SK-N-SH (cell line): Measurements from ENCODE around the gene RELT. TPM values are rescaled to one million over a fixed set of nuclear protein-coding genes. Genes with fewer than 3 reads are reported as not detected.

ENCODE experiments used
- CTCF ChIA-PET: fragments of 300-600, 350-600 bp; formaldehyde crosslinking; extraction: SDS; loops from one replicate; lab custom pipeline; 2021; lab: Yijun Ruan, JAX
- POLR2A ChIA-PET: fragments of 350-600 bp; sonication (Branson Sonifier 250); formaldehyde crosslinking; extraction: SDS; loops from one replicate; lab custom pipeline; 2020; ENCODE audit warnings: antibody characterized with exemption, inconsistent platforms; lab: Yijun Ruan, JAX
- DNase-seq: peaks from one replicate; pipeline ENCODE4 v3.0.0; 2012
- H2AFZ ChIP-seq: fragments of 200-600 bp; sonication (generic); 2 replicates; pipeline ENCODE4 v1.8.1; 2016; ENCODE audit warnings: antibody characterized with exemption, mild to moderate bottlenecking, low read depth
- H3F3A ChIP-seq: fragments of 200-600 bp; sonication (generic); replicated peaks from 2 replicates; pipeline ENCODE3; 2016; ENCODE audit warnings: antibody characterized with exemption, mild to moderate bottlenecking; ENCODE audit not compliant: insufficient read depth
- H3K27ac ChIP-seq, 2 experiments: fragments of 200-500 bp in 1 of 2; fragments of 200-600 bp in 1 of 2; sonication (Bioruptor generic) in 1 of 2; sonication (generic), shearing (Covaris generic) in 1 of 2; 2 replicates each; pipeline versions ENCODE4 v1.5.1 to v1.6.1; 2014 to 2016; ENCODE audit warnings: low read depth in 2 of 2, inconsistent platforms in 1 of 2, low read length in 1 of 2, mild to moderate bottlenecking in 1 of 2, mixed read lengths in 1 of 2
- H3K27me3 ChIP-seq: fragments of 200-600 bp; sonication (generic), shearing (Covaris generic); 2 replicates; pipeline ENCODE4 v1.6.1; 2016; ENCODE audit warnings: mixed run types; ENCODE audit not compliant: insufficient read depth
- H3K36me3 ChIP-seq, 2 experiments: fragments of 200-500 bp in 1 of 2; fragments of 200-600 bp in 1 of 2; sonication (Bioruptor generic) in 1 of 2; sonication (generic) in 1 of 2; replicated peaks in 1 of 2; 2 replicates each; pipeline versions ENCODE3 to v1.5.1; 2014 to 2016; ENCODE audit warnings: low read length in 1 of 2, mild to moderate bottlenecking in 1 of 2; ENCODE audit not compliant: insufficient read depth in 2 of 2, control insufficient read depth in 1 of 2
- H3K4me1 ChIP-seq, 2 experiments: fragments of 200-500 bp in 1 of 2; fragments of 200-600 bp in 1 of 2; sonication (Bioruptor generic) in 1 of 2; sonication (generic), shearing (Covaris generic) in 1 of 2; 2 replicates each; pipeline versions ENCODE4 v1.5.1 to v1.6.1; 2014 to 2016; ENCODE audit warnings: low read depth in 1 of 2, low read length in 1 of 2, mixed run types in 1 of 2; ENCODE audit not compliant: insufficient read depth in 2 of 2, control insufficient read depth in 1 of 2
- H3K4me2 ChIP-seq: fragments of 200-600 bp; sonication (generic), shearing (Covaris generic); 2 replicates; pipeline ENCODE4 v1.6.1; 2017; ENCODE audit warnings: mixed run types
- H3K4me3 ChIP-seq, 2 experiments: fragments of 200-500 bp in 1 of 2; fragments of 200-600 bp in 1 of 2; sonication (Bioruptor generic) in 1 of 2; sonication (generic), shearing (Covaris generic) in 1 of 2; 2 replicates each; pipeline versions ENCODE4 v1.5.1 to v1.8.1; 2014 to 2016; ENCODE audit warnings: low read depth in 2 of 2, inconsistent platforms in 1 of 2, low read length in 1 of 2, mild to moderate bottlenecking in 1 of 2, mixed read lengths in 1 of 2, moderate library complexity in 1 of 2
- H3K79me2 ChIP-seq: fragments of 200-600 bp; sonication (generic); 2 replicates; pipeline ENCODE4 v1.8.1; 2017; ENCODE audit warnings: mild to moderate bottlenecking; ENCODE audit not compliant: insufficient read depth
- H3K9ac ChIP-seq: fragments of 200-600 bp; sonication (generic); 2 replicates; pipeline ENCODE4 v1.6.1; 2017; ENCODE audit warnings: mixed run types
- H3K9me2 ChIP-seq: fragments of 200-600 bp; sonication (generic); 2 replicates; pipeline ENCODE4 v1.6.1; 2017; ENCODE audit warnings: mixed run types
- H3K9me3 ChIP-seq: fragments of 200-600 bp; sonication (generic); 2 replicates; pipeline ENCODE4 v1.6.1; 2017; ENCODE audit warnings: mixed run types, mild to moderate bottlenecking, moderate library complexity
- H4K20me1 ChIP-seq: fragments of 200-600 bp; sonication (generic); 2 replicates; pipeline ENCODE4 v1.6.1; 2017; ENCODE audit warnings: mild to moderate bottlenecking, mixed run types; ENCODE audit not compliant: insufficient read depth
- ELF1 ChIP-seq: IDR thresholded peaks from 2 replicates; pipeline ENCODE4 v1.4.0; 2012
- EP300 ChIP-seq, 2 experiments: IDR thresholded peaks; 2 replicates each; pipeline versions ENCODE4 v1.4.0 to v1.6.1; 2012; ENCODE audit warnings: borderline replicate concordance in 1 of 2, low read depth in 1 of 2, low read length in 1 of 2
- EZH2phosphoT487 ChIP-seq: fragments of 200-600 bp; sonication (generic); IDR thresholded peaks from 2 replicates; pipeline ENCODE4 v1.6.1; 2017; ENCODE audit warnings: low read depth, mixed run types, mild to moderate bottlenecking, antibody characterized with exemption, moderate library complexity, borderline replicate concordance
- FOXM1 ChIP-seq: IDR thresholded peaks from 2 replicates; pipeline ENCODE4 v1.4.0; 2012; ENCODE audit warnings: low read depth, mild to moderate bottlenecking
- MEF2A ChIP-seq: IDR thresholded peaks from 2 replicates; pipeline ENCODE4 v1.4.0; 2012; ENCODE audit warnings: low read depth, borderline replicate concordance
- MXI1 ChIP-seq: IDR thresholded peaks from 2 replicates; pipeline ENCODE4 v1.6.1; 2012; ENCODE audit warnings: mild to moderate bottlenecking, low read depth, low read length, improper control_type of control experiment
- NFIC ChIP-seq: IDR thresholded peaks from 2 replicates; pipeline ENCODE4 v1.4.0; 2012; ENCODE audit warnings: borderline replicate concordance
- POLR2AphosphoS5 ChIP-seq: IDR thresholded peaks from 2 replicates; pipeline ENCODE4 v1.6.1; 2012; ENCODE audit warnings: low read depth, low read length
- YY1 ChIP-seq: IDR thresholded peaks from 2 replicates; pipeline ENCODE4 v1.4.0; 2012; ENCODE audit warnings: low read depth, mild to moderate bottlenecking
- WGBS: methylation state at CpG from one replicate; pipeline ENCODE4 v1.1.6; 2017; ENCODE audit warnings: low lambda C conversion rate; 5-methylcytosine and 5-hydroxymethylcytosine counted together
- polyA plus RNA-seq, 3 experiments: library from polyadenylated mRNA; depleted of rRNA; stranded (reverse); fragments of >200 nt; gene quantifications; 2 replicates each; pipeline ENCODE4 v1.2.3, GENCODE V29; 2012
- TF ChIP-seq, protein P1 (sequence below): fragments of 200-600 bp; sonication (generic); IDR thresholded peaks from 2 replicates; pipeline ENCODE4 v1.6.1; 2017; ENCODE audit warnings: antibody characterized with exemption, mild to moderate bottlenecking, moderate library complexity
- TF ChIP-seq, protein P2 (sequence below): fragments of 150-350 bp; IDR thresholded peaks from 2 replicates; pipeline ENCODE4 v1.6.1; 2016; ENCODE audit warnings: mild to moderate bottlenecking, low read depth, low read length
- TF ChIP-seq, protein P3 (sequence below): IDR thresholded peaks from 2 replicates; pipeline ENCODE4 v1.6.1; 2012; ENCODE audit warnings: mild to moderate bottlenecking, low read depth, low read length, moderate library complexity
- TF ChIP-seq, protein P4 (sequence below): IDR thresholded peaks from 2 replicates; pipeline ENCODE4 v1.4.0; 2012; ENCODE audit warnings: low read depth
- TF ChIP-seq, protein P5 (sequence below): fragments of 150-350 bp; IDR thresholded peaks from 2 replicates; pipeline ENCODE4 v1.6.1; 2017; ENCODE audit warnings: antibody characterized with exemption, low read length, low read depth, borderline replicate concordance

The RELT gene
- polyA plus RNA-seq, 1 of the 3 experiments (the other 2 are of a cell fraction): 4.3 TPM

DNA sequence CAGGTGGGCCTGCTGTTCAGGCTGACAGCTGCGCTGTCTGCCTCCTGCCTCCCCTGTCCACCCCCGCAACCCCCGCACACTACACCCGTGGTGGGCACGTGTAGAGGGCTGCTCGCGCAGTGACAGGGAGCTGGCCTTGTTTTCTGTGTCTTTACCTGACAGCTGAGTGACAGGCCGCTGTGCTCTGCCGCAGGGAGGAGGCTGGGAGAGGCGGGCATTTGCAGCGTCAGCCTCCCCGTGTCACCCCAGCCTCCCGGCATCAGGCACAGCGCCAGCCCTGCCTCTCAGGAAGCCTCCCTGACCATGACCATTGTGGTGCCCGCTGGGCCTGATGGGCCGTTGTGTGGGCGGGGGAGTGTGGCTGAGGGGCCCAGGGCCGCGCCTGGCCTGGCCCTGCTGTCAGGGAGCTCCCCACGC is 32.0 kb upstream of the RELT start:
- Histone ChIP-seq H3K9ac (no peak overlapping the region), H3K9me2 (no peaks in the 10 kb centered on the region), H3K9me3 (no peaks in the 10 kb centered on the region), H4K20me1 (peaks cover 95% of the 10 kb centered on the region), H3K4me1 (peaks cover 0 to 44% of the 10 kb centered on the region in 2 experiments; a peak in 1 of 4 replicates), H3K36me3 (peaks cover 4 to 11% of the 10 kb centered on the region in 2 experiments), H3K4me2 (no peak overlapping the region), H3K79me2 (peaks cover 74% of the 10 kb centered on the region), H3F3A (no peaks in the 10 kb centered on the region), H3K27ac (no peak overlapping the region), H2AFZ (no peak overlapping the region), H3K4me3 (no peak overlapping the region), H3K27me3 (no peaks in the 10 kb centered on the region)
- 79% methylated on average over 12 of the region's 20 CpGs for WGBS
- peak; percentile 81 for DNase-seq
- ChIA-PET POLR2A (no interaction called here), CTCF (interaction anchor here (1.0 to 2.5 kb wide), 10 partner anchors 9 to 317 kb away, joined by 3 to 16 read pairs (median 4); no protein-coding TSS in a partner anchor)
- peak; percentile 72; the same call in 1 of the 2 replicates for TF ChIP-seq MXI1
- TF ChIP-seq, protein P1, sequence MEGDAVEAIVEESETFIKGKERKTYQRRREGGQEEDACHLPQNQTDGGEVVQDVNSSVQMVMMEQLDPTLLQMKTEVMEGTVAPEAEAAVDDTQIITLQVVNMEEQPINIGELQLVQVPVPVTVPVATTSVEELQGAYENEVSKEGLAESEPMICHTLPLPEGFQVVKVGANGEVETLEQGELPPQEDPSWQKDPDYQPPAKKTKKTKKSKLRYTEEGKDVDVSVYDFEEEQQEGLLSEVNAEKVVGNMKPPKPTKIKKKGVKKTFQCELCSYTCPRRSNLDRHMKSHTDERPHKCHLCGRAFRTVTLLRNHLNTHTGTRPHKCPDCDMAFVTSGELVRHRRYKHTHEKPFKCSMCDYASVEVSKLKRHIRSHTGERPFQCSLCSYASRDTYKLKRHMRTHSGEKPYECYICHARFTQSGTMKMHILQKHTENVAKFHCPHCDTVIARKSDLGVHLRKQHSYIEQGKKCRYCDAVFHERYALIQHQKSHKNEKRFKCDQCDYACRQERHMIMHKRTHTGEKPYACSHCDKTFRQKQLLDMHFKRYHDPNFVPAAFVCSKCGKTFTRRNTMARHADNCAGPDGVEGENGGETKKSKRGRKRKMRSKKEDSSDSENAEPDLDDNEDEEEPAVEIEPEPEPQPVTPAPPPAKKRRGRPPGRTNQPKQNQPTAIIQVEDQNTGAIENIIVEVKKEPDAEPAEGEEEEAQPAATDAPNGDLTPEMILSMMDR: no peak

DNA sequence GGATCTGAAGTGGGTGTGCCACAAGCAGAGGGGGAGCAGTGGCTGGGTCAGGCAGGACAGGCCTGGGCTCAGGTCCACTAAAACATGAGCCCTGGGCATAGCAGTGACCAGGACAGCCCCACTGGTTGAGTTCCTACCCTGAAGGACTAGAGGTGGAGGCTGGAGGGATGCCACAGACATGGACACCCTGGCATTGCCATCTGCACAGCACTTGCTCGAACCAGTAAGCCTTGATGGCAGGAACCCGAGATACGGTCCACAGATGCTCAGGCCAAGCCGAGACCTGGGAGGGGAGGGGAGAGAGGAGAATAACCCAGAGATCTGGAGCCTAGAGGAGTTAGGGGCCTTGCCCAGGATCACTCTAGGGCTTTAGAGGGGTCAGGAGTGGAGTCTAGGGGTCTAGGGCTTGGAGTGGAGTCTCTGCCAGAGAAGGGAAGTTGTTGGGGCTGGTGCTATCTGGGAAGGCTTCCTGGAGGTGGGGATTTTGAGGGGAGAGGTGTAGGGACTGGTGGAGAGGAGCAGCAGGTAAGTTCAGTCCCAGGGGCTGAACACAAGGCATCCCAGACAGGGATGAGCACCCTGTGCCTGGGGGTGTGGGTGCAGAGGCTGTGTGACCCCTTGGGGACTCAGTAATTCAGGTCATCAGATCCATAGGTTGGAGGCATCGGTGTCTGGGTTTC is 30.6 kb upstream of the RELT start:
- Histone ChIP-seq H3K79me2 (peaks cover 60% of the 10 kb centered on the region), H2AFZ (no peak overlapping the region), H3K4me2 (no peak overlapping the region), H3K9me2 (no peaks in the 10 kb centered on the region), H3K27me3 (no peaks in the 10 kb centered on the region), H4K20me1 (peaks cover 94% of the 10 kb centered on the region)
- POLR2A ChIA-PET: no interaction called here
- TF ChIP-seq, protein P2, sequence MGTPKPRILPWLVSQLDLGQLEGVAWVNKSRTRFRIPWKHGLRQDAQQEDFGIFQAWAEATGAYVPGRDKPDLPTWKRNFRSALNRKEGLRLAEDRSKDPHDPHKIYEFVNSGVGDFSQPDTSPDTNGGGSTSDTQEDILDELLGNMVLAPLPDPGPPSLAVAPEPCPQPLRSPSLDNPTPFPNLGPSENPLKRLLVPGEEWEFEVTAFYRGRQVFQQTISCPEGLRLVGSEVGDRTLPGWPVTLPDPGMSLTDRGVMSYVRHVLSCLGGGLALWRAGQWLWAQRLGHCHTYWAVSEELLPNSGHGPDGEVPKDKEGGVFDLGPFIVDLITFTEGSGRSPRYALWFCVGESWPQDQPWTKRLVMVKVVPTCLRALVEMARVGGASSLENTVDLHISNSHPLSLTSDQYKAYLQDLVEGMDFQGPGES: no peak
- TF ChIP-seq, protein P3, sequence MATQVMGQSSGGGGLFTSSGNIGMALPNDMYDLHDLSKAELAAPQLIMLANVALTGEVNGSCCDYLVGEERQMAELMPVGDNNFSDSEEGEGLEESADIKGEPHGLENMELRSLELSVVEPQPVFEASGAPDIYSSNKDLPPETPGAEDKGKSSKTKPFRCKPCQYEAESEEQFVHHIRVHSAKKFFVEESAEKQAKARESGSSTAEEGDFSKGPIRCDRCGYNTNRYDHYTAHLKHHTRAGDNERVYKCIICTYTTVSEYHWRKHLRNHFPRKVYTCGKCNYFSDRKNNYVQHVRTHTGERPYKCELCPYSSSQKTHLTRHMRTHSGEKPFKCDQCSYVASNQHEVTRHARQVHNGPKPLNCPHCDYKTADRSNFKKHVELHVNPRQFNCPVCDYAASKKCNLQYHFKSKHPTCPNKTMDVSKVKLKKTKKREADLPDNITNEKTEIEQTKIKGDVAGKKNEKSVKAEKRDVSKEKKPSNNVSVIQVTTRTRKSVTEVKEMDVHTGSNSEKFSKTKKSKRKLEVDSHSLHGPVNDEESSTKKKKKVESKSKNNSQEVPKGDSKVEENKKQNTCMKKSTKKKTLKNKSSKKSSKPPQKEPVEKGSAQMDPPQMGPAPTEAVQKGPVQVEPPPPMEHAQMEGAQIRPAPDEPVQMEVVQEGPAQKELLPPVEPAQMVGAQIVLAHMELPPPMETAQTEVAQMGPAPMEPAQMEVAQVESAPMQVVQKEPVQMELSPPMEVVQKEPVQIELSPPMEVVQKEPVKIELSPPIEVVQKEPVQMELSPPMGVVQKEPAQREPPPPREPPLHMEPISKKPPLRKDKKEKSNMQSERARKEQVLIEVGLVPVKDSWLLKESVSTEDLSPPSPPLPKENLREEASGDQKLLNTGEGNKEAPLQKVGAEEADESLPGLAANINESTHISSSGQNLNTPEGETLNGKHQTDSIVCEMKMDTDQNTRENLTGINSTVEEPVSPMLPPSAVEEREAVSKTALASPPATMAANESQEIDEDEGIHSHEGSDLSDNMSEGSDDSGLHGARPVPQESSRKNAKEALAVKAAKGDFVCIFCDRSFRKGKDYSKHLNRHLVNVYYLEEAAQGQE: no peak
- TF ChIP-seq EP300 (IDR thresholded peaks at IDR 0.05; ENCODE audit: borderline replicate concordance in 1 of 2, low read depth in 1 of 2, low read length in 1 of 2) (no peak), FOXM1 (no peak), ELF1 (no peak), POLR2AphosphoS5 (no peak), EZH2phosphoT487 (no peak), YY1 (no peak), MXI1 (no peak), MEF2A (no peak), NFIC (no peak)
- TF ChIP-seq, protein P4, sequence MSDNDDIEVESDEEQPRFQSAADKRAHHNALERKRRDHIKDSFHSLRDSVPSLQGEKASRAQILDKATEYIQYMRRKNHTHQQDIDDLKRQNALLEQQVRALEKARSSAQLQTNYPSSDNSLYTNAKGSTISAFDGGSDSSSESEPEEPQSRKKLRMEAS: no peak
- TF ChIP-seq, protein P1: no peak
- TF ChIP-seq, protein P5, sequence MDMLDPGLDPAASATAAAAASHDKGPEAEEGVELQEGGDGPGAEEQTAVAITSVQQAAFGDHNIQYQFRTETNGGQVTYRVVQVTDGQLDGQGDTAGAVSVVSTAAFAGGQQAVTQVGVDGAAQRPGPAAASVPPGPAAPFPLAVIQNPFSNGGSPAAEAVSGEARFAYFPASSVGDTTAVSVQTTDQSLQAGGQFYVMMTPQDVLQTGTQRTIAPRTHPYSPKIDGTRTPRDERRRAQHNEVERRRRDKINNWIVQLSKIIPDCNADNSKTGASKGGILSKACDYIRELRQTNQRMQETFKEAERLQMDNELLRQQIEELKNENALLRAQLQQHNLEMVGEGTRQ: no peak
- TF ChIP-seq, all 33 proteins: peak for 0
- 98% methylated on average over 5 of the region's 5 CpGs for WGBS
- Histone ChIP-seq H3K4me1 (peaks cover 0 to 36% of the 10 kb centered on the region in 2 experiments; a peak in 1 of 4 replicates), H3K27ac (no peak overlapping the region), H3K9me3 (no peaks in the 10 kb centered on the region), H3F3A (peaks cover 5% of the 10 kb centered on the region), H3K4me3 (no peak overlapping the region), H3K9ac (no peak overlapping the region), H3K36me3 (peaks cover 8 to 11% of the 10 kb centered on the region in 2 experiments)
- CTCF ChIA-PET: interaction anchor here (0.6 to 2.5 kb wide), 7 partner anchors 10 to 315 kb away, joined by 3 to 16 read pairs (median 4); no protein-coding TSS in a partner anchor
- DNase-seq: no peak
